ENCODE data around the gene GRAMD1C. TPM values are rescaled to one million over a fixed set of nuclear protein-coding genes. Genes with fewer than 3 reads are reported as not detected.

GRAMD1C gene
- total and polyA plus RNA-seq, 9 donors = 0.35 to 10.7 (median 1.8) TPM

GRCh38 chr3:113914646-113915045 is 76.1 kb downstream of the GRAMD1C start:
- intact Hi-C loops (cut with DNase I) = loop anchor here in 1 of 4 donors (10.0 kb wide), 1 partner anchor 80 kb away; the partner anchor contains the start of gene GRAMD1C
- 21 to 35% (median 31%) methylated on average over 2 of the region's 2 CpGs for WGBS, 3 donors

DNA sequence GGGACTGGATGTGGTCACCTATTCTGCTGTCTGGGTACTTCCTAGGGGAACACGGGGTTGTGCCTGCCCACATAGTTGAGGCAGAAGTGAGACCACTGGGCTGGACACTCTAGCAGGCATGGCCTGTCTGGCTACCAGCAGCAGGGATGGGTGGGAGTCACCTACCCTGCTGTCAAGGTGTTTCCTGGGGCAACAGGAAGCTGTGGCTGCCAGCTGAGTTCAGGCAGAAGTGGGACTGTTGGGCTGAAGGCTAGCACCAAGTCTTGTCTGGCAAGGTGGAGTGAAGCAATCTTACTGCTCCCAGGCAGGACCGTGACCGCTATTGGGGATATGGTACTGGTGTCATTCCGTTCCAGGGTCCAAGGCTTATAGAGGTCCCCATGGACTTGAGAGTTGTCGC is 89.0 kb downstream of the GRAMD1C start:
- Histone ChIP-seq H3K4me1 (ENCODE audit: insufficient read depth) (no peaks in the 10 kb centered on the region), H3K27ac (no peak overlapping the region), H3K36me3 (no peaks in the 10 kb centered on the region), H3K9me3 (no peaks in the 10 kb centered on the region), H3K27me3 (no peaks in the 10 kb centered on the region), H3K4me3 (no peak overlapping the region)
- intact Hi-C loops (cut with DNase I) = no loop called here
- TF ChIP-seq CTCF (IDR thresholded peaks at IDR 0.05) (no peak), EP300 (IDR thresholded peaks at IDR 0.05) (no peak), POLR2A (IDR thresholded peaks at IDR 0.05) (no peak)
- 88 to 99% (median 92%) methylated on average over 5 of the region's 5 CpGs for WGBS, 3 donors
- DNase-seq = no peak

More at GRCh38 chr3:113914646-113915045, 76.1 kb downstream of the GRAMD1C start:
- no peaks in the 10 kb centered on the region for H3K36me3 ChIP-seq
- no peak overlapping the region for H3K27ac ChIP-seq
- no peaks in the 10 kb centered on the region for H3K4me1 ChIP-seq (ENCODE audit: insufficient read depth)
- H3K4me3 ChIP-seq = no peak overlapping the region
- no peak for TF ChIP-seq POLR2A (IDR thresholded peaks at IDR 0.05)
- TF ChIP-seq EP300 (IDR thresholded peaks at IDR 0.05) = no peak
- TF ChIP-seq CTCF (IDR thresholded peaks at IDR 0.05) = no peak
- H3K27me3 ChIP-seq = no peaks in the 10 kb centered on the region
- DNase-seq = no peak
- H3K9me3 ChIP-seq = no peaks in the 10 kb centered on the region

GRCh38 chr3:113946831-113947230 is 108.2 kb downstream of the GRAMD1C start:
- no peak for DNase-seq
- Histone ChIP-seq H3K27ac (peak overlapping the region in 1 of 2 donors; percentile 27), H3K36me3 (no peaks in the 10 kb centered on the region), H3K9me3 (no peaks in the 10 kb centered on the region), H3K4me1 (ENCODE audit: insufficient read depth) (no peaks in the 10 kb centered on the region), H3K4me3 (peak overlapping the region; percentile 66), H3K27me3 (no peaks in the 10 kb centered on the region)
- no peak for TF ChIP-seq EP300 (IDR thresholded peaks at IDR 0.05)
- TF ChIP-seq CTCF (IDR thresholded peaks at IDR 0.05) = no peak
- no peak for TF ChIP-seq POLR2A (IDR thresholded peaks at IDR 0.05)
- intact Hi-C loops (cut with DNase I) = no loop called here
- 78 to 80% (median 79%) methylated on average over 7 of the region's 7 CpGs for WGBS, 3 donors

- no peak for TF ChIP-seq POLR2A (IDR thresholded peaks at IDR 0.05)
- TF ChIP-seq CTCF (IDR thresholded peaks at IDR 0.05) = no peak
- no peak for TF ChIP-seq EP300 (IDR thresholded peaks at IDR 0.05)
- DNase-seq = peak; percentile 67 to 80 (median 73)
- Histone ChIP-seq H3K4me3 (peak within 1 kb of the TSS; percentile 66), H3K36me3 (no peaks in the 10 kb centered on the region), H3K4me1 (ENCODE audit: insufficient read depth) (no peaks in the 10 kb centered on the region), H3K9me3 (no peaks in the 10 kb centered on the region), H3K27ac (peak within 1 kb of the TSS in 1 of 2 donors; percentile 27), H3K27me3 (no peaks in the 10 kb centered on the region)
- intact Hi-C loops (cut with DNase I) = no loop called here
- WGBS, 3 donors = 0 to 1% (median 1%) methylated on average over 12 to 74 of the region's 80 CpGs
These were observed 108.9 kb downstream of the GRAMD1C start, which contains the start of gene ZDHHC23 for GRCh38 chr3:113947372-113948014. Gene ZDHHC23 (plus strand): TSS chr3:113948013. CDS start chr3:113948803, 790 bp downstream.

All from ovary (tissue), 9 donors.